22Rv1 (cell line): ENCODE data around the gene HOXB4.

Experiments
- ZFX ChIP-seq: fragments of 450-650 bp; IDR thresholded peaks from 2 replicates; pipeline ENCODE4 v1.6.1; 2017; ENCODE audit warnings: antibody characterized with exemption, borderline replicate concordance
- TF ChIP-seq, protein P1 (sequence below): fragments of 450-650 bp; IDR thresholded peaks from 2 replicates; pipeline ENCODE4 v1.5.1; 2017; ENCODE audit warnings: mild to moderate bottlenecking

DNA sequence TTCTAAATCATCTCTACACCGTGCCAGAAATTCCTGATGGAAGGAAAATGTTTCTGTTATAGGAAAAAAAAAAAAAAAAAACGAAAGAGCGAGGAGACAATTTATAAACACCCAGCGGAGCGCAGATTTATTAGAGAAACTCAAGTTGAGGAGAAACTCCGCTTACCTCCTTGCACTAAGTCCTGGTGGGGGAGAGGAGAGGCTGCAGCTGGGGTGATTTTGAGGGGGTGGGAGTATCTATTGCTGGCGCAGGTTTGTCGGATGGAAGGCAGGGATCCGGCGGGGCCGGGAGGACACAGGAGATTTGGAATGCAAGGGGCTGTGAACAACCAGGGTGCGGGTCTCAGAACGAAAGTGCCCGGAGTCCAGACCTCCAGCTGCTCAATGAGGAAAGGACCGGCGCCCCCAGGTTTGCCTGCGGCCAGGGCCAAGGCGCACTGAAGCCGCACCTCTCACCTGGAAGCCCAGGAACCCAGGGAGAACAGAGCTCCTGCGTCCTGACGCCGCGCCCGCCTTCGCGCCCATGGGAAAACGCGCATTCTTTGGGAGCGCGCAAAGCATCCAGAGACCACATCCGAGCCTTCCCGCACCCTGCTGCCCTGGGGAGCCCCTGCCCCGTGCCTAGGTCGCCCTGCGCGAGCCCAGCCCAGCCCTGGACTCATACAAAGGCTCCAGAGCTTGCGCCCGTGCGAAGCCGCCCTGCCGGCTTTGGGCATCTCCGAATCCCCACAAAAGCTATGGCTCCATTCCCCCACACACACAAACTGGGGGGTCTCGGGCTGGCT lies 39.5 kb upstream of the HOXB4 start:
- TF ChIP-seq, protein P1, sequence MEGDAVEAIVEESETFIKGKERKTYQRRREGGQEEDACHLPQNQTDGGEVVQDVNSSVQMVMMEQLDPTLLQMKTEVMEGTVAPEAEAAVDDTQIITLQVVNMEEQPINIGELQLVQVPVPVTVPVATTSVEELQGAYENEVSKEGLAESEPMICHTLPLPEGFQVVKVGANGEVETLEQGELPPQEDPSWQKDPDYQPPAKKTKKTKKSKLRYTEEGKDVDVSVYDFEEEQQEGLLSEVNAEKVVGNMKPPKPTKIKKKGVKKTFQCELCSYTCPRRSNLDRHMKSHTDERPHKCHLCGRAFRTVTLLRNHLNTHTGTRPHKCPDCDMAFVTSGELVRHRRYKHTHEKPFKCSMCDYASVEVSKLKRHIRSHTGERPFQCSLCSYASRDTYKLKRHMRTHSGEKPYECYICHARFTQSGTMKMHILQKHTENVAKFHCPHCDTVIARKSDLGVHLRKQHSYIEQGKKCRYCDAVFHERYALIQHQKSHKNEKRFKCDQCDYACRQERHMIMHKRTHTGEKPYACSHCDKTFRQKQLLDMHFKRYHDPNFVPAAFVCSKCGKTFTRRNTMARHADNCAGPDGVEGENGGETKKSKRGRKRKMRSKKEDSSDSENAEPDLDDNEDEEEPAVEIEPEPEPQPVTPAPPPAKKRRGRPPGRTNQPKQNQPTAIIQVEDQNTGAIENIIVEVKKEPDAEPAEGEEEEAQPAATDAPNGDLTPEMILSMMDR: no peak
- TF ChIP-seq ZFX: no peak
